Natural killer cell (primary cell): Measurements from ENCODE around the gene RPGRIP1. TPM values are rescaled to one million over a fixed set of nuclear protein-coding genes. Genes with fewer than 3 reads are reported as not detected.
A peak's percentile ranks its signal among the peaks of the same experiment; 100 is the strongest.
"Not testable (repeated sequence)": the region's sequence is repeated elsewhere in the genome, so short reads cannot be mapped to it uniquely, and the experiment has no call there.

Experiments
- ATAC-seq, 3 donors: fragments of 150-1000 bp in 2 of 3; fragments of 200-7000 bp in 1 of 3; cut with Tn5 transposase; 1 replicate in 1 of 3; 2 replicates in 2 of 3; pipeline ENCODE4 v1.10.0; 2021; ENCODE audit warnings: mild to moderate bottlenecking in 2 of 3, moderate library complexity in 2 of 3
- DNase-seq, 2 donors: peaks; one replicate each; pipeline versions ENCODE4 v3.0.0 to v3.0.0-alpha.2; 2013 to 2021; ENCODE audit warnings: mixed read lengths in 1 of 2
- H3K27ac ChIP-seq: one replicate; pipeline ENCODE4 v1.5.1; 2013; ENCODE audit warnings: mild to moderate bottlenecking, low read length
- H3K27me3 ChIP-seq: one replicate; pipeline ENCODE4 v1.6.1; 2013; ENCODE audit warnings: low read length; ENCODE audit not compliant: control insufficient read depth, insufficient read depth
- H3K36me3 ChIP-seq: one replicate; pipeline ENCODE4 v1.6.1; 2013; ENCODE audit warnings: low read length; ENCODE audit not compliant: control insufficient read depth, insufficient read depth
- H3K4me1 ChIP-seq: one replicate; pipeline ENCODE4 v1.6.1; 2013; ENCODE audit warnings: low read length; ENCODE audit not compliant: control insufficient read depth, insufficient read depth
- H3K4me3 ChIP-seq: one replicate; pipeline ENCODE4 v1.5.1; 2013; ENCODE audit warnings: low read length
- H3K9me3 ChIP-seq: one replicate; pipeline ENCODE4 v1.6.1; 2013; ENCODE audit warnings: low read length; ENCODE audit not compliant: control insufficient read depth, insufficient read depth
- H3K27ac Mint-ChIP-seq, 2 donors: one replicate each; pipeline ENCODE4 v1.8.0; 2022; ENCODE audit warnings: mild to moderate bottlenecking in 2 of 2, mixed read lengths in 2 of 2, moderate library complexity in 1 of 2
- H3K27me3 Mint-ChIP-seq, 2 donors: one replicate each; pipeline ENCODE4 v1.8.0; 2022; ENCODE audit warnings: low read depth in 2 of 2, mixed read lengths in 2 of 2
- H3K36me3 Mint-ChIP-seq: one replicate; pipeline ENCODE4 v1.8.0; 2022; ENCODE audit warnings: mixed read lengths
- H3K4me1 Mint-ChIP-seq, 2 donors: one replicate each; pipeline ENCODE4 v1.8.0; 2022; ENCODE audit warnings: mixed read lengths in 2 of 2
- H3K4me3 Mint-ChIP-seq: one replicate; pipeline ENCODE4 v1.8.0; 2022; ENCODE audit warnings: mild to moderate bottlenecking, moderate library complexity, mixed read lengths
- H3K9me3 Mint-ChIP-seq, 2 donors: one replicate each; pipeline ENCODE4 v1.8.0; 2022; ENCODE audit warnings: mixed read lengths in 2 of 2
- whole genome bisulfite sequencing: methylation state at CpG from one replicate; pipeline ENCODE4 v1.1.7; 2013; ENCODE audit warnings: missing lambda C conversion rate; ENCODE audit not compliant: insufficient coverage; 5-methylcytosine and 5-hydroxymethylcytosine counted together
- intact Hi-C: fragments of 100-400 bp; cut with micrococcal nuclease; formaldehyde crosslinking; loops from one replicate; pipeline ENCODE4 v1.14.2; 2022
- total RNA-seq, 4 donors: library from RNA; stranded (reverse); fragments of 120-200 nt in 1 of 4; gene quantifications; one replicate each; pipeline versions ENCODE4 v1.2.3 to v1.2.4, GENCODE V29; 2013 to 2022
- TF ChIP-seq, protein P1 (sequence below): fragments of 200-600 bp; IDR thresholded peaks from one replicate; pipeline ENCODE4 v1.8.0; 2022; ENCODE audit warnings: antibody characterized with exemption

RPGRIP1 gene
- total RNA-seq, 3 donors from 2014 or later (not counting 1 experiment from before 2014, with no cell fraction given): 0.68 to 0.85 TPM; not detected in 1

DNA sequence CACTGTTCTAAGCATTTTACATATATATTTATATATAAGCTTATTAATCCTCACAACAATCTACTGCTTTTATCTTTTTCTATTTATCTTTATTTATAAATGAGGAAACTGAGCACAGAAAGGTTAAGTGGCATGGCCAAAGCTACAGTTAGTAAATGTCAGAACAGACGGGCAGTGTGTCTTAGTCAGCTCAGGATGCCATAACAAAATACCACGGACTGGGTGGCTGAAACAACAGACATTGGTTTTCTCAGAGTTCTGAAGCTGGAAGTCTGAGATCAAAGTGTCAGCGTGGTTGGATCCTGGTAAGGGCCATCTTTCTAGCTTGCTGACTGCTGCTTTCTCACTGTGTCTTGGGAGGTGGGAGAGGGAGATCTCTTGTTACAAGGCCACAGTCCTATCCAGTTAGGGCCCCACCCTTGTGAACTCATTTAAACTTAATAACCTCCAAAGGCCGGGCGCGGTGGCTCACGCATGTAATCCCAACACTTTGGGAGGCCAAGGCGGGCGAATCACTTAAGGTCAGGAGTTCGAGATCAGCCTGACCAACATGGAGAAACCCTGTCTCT lies 19.8 kb downstream of the RPGRIP1 start:
- no peaks in the 10 kb centered on the region for H3K36me3 ChIP-seq
- ATAC-seq: no peak
- Mint-ChIP-seq H3K27ac (no peak overlapping the region), H3K9me3 (no peaks in the 10 kb centered on the region), H3K4me1 (no peaks in the 10 kb centered on the region), H3K36me3 (no peaks in the 10 kb centered on the region), H3K27me3 (peaks cover 8 to 11% of the 10 kb centered on the region in 2 donors), H3K4me3 (no peak overlapping the region)
- 84% methylated on average over 10 of the region's 10 CpGs for WGBS
- TF ChIP-seq, protein P1, sequence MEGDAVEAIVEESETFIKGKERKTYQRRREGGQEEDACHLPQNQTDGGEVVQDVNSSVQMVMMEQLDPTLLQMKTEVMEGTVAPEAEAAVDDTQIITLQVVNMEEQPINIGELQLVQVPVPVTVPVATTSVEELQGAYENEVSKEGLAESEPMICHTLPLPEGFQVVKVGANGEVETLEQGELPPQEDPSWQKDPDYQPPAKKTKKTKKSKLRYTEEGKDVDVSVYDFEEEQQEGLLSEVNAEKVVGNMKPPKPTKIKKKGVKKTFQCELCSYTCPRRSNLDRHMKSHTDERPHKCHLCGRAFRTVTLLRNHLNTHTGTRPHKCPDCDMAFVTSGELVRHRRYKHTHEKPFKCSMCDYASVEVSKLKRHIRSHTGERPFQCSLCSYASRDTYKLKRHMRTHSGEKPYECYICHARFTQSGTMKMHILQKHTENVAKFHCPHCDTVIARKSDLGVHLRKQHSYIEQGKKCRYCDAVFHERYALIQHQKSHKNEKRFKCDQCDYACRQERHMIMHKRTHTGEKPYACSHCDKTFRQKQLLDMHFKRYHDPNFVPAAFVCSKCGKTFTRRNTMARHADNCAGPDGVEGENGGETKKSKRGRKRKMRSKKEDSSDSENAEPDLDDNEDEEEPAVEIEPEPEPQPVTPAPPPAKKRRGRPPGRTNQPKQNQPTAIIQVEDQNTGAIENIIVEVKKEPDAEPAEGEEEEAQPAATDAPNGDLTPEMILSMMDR: no peak
- peaks cover 7% of the 10 kb centered on the region for H3K4me1 ChIP-seq
- no peaks in the 10 kb centered on the region for H3K9me3 ChIP-seq
- DNase-seq: no peak
- no peak overlapping the region for H3K4me3 ChIP-seq
- H3K27me3 ChIP-seq: peaks cover 13% of the 10 kb centered on the region
- H3K27ac ChIP-seq: no peak overlapping the region
- intact Hi-C loops: no loop called here

DNA sequence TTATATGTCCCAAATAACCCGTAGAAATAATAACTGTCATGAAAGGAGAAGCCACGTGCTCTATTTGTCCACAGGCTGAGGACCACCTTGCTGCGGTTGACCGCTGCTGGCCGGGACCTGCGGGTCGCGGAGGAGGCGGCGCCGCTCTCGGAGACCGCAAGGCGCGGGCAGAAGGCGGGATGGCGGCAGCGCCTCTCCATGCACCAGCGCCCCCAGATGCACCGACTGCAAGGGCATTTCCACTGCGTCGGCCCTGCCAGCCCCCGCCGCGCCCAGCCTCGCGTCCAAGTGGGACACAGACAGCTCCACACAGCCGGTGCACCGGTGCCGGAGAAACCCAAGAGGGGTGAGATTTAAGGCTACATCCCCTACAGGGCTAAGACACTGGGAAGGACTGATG lies 21.0 kb downstream of the RPGRIP1 start:
- ATAC-seq (peak in 2 of 3 donors; percentile 44 to 67), DNase-seq (peak; percentile 23 to 50)
- Mint-ChIP-seq H3K36me3 (no peaks in the 10 kb centered on the region), H3K4me1 (no peaks in the 10 kb centered on the region), H3K4me3 (peak overlapping the region; percentile 6), H3K27me3 (peaks cover 8 to 11% of the 10 kb centered on the region in 2 donors), H3K9me3 (no peaks in the 10 kb centered on the region), H3K27ac (no peak overlapping the region)
- H3K4me1 ChIP-seq: peaks cover 7% of the 10 kb centered on the region
- intact Hi-C loops: no loop called here
- H3K27ac ChIP-seq: no peak overlapping the region
- WGBS: 2% methylated on average over 30 of the region's 30 CpGs
- H3K36me3 ChIP-seq: no peaks in the 10 kb centered on the region
- peaks cover 13% of the 10 kb centered on the region for H3K27me3 ChIP-seq
- no peaks in the 10 kb centered on the region for H3K9me3 ChIP-seq
- TF ChIP-seq, protein P1: no peak
- no peak overlapping the region for H3K4me3 ChIP-seq

DNA sequence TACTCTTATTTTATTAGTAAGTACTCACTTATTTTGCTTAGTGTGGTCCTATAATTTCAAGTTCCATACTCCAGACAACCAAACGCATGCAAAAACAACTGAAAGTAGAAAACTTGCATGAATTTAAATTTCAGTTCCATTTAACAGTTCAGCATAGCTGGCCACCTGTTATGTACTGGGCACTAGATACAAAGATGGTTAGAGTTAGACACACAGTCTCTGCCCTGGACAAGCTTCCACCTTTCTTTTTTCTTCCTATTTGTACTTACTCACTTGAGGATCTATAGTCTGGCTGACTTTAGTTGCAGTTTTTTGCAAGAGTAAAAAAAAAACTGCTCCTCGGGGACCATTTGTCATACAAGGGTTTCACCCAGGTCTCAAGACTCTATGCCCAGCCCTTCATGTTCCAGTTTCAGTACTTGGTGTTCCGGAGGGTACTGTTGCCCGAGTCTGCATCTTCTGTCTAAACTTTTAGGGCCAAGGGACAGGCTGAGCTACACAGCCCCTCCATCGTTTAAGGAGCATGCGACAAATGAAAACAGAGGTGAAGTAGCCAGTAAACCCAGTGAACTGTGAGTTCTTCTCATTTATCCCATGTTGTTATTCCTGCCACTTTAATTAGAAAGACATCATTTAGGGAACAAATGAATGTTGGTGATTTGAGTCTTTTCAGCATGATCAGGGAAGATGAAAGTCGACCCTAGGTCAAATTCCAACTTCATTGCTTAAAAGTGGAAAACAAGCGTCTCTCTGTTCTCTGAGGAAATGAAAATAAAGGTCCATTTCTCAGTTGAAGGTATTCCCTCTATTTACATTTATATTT lies 22.3 kb downstream of the RPGRIP1 start:
- Histone ChIP-seq H3K4me1 (peaks cover 7% of the 10 kb centered on the region), H3K27me3 (peaks cover 13% of the 10 kb centered on the region), H3K27ac (no peak overlapping the region), H3K4me3 (no peak overlapping the region), H3K9me3 (no peaks in the 10 kb centered on the region), H3K36me3 (no peaks in the 10 kb centered on the region)
- no peaks in the 10 kb centered on the region for H3K36me3 Mint-ChIP-seq
- no peak for ATAC-seq
- TF ChIP-seq, protein P1: no peak
- peaks cover 0 to 3% of the 10 kb centered on the region in 2 donors for H3K4me1 Mint-ChIP-seq
- no peak overlapping the region for H3K4me3 Mint-ChIP-seq
- no peaks in the 10 kb centered on the region for H3K9me3 Mint-ChIP-seq
- DNase-seq: no peak
- WGBS: 85% methylated on average over 8 of the region's 8 CpGs
- no peak overlapping the region for H3K27ac Mint-ChIP-seq
- intact Hi-C loops: no loop called here
- H3K27me3 Mint-ChIP-seq: peaks cover 8 to 11% of the 10 kb centered on the region in 2 donors

DNA sequence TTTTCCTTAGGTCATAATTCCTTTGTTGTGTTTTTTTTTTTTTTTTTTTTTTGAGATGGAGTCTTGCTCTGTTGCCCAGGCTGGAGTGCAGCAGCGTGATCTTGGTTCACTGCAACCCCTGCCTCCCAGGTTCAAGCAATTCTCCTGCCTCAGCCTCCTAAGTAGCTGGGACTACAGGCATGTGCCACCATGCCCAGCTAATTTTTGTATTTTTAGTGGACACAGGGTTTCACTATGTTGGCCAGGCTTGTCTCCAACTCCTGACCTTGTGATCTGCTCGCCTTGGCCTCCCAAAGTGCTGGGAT lies 22.9 kb downstream of the RPGRIP1 start:
- not testable (repeated sequence) for H3K9me3 Mint-ChIP-seq

More for the DNA sequence above, 22.9 kb downstream of the RPGRIP1 start:
- H3K27me3 Mint-ChIP-seq, H3K4me3 Mint-ChIP-seq, H3K27ac Mint-ChIP-seq, DNase-seq, ATAC-seq, H3K4me3 ChIP-seq, H3K36me3 ChIP-seq, H3K36me3 Mint-ChIP-seq, H3K9me3 ChIP-seq, H3K4me1 Mint-ChIP-seq, H3K27ac ChIP-seq, H3K4me1 ChIP-seq, intact Hi-C loops: not testable (repeated sequence)
- peaks cover 13% of the 10 kb centered on the region for H3K27me3 ChIP-seq
- 97% methylated on average over 2 of the region's 2 CpGs for WGBS
